ENCODE data around the gene NUP133.
"Not testable (repeated sequence)": the region's sequence is repeated elsewhere in the genome, so short reads cannot be mapped to it uniquely, and the experiment has no call there.

The NUP133 gene

GRCh38 chr1:229485318-229485717 lies 22.8 kb downstream of the NUP133 start:
- no peak overlapping the region for H3K4me3 Mint-ChIP-seq
- H3K27me3 Mint-ChIP-seq = no peaks in the 10 kb centered on the region
- no peaks in the 10 kb centered on the region for H3K9me3 Mint-ChIP-seq
- ATAC-seq (replicated peaks) (no peak), DNase-seq (no peak)
- peaks cover 0 to 4% of the 10 kb centered on the region in 2 donors for H3K4me1 Mint-ChIP-seq (ENCODE audit: low read depth in 2 of 2)
- H3K36me3 Mint-ChIP-seq (ENCODE audit: insufficient read depth) = peaks cover 93% of the 10 kb centered on the region
- H3K27ac Mint-ChIP-seq = peak overlapping the region in 1 of 2 donors; percentile 13

GRCh38 chr1:229482511-229482910 lies 25.6 kb downstream of the NUP133 start:
- ATAC-seq (replicated peaks) (no peak), DNase-seq (no peak)
- H3K4me1 Mint-ChIP-seq (ENCODE audit: low read depth in 2 of 2) = peaks cover 4 to 9% of the 10 kb centered on the region in 2 donors
- H3K36me3 Mint-ChIP-seq (ENCODE audit: insufficient read depth) = peaks cover 70% of the 10 kb centered on the region
- no peak overlapping the region for H3K27ac Mint-ChIP-seq
- H3K27me3 Mint-ChIP-seq = no peaks in the 10 kb centered on the region
- no peak overlapping the region for H3K4me3 Mint-ChIP-seq
- no peaks in the 10 kb centered on the region for H3K9me3 Mint-ChIP-seq

GRCh38 chr1:229480495-229480894 lies 27.6 kb downstream of the NUP133 start:
- peaks cover 4 to 9% of the 10 kb centered on the region in 2 donors for H3K4me1 Mint-ChIP-seq (ENCODE audit: low read depth in 2 of 2)

GRCh38 chr1:229479660-229480399 lies 28.3 kb downstream of the NUP133 start:
- ATAC-seq (replicated peaks) (peak; percentile 27), DNase-seq (no peak)
- Mint-ChIP-seq H3K36me3 (ENCODE audit: insufficient read depth) (peaks cover 72% of the 10 kb centered on the region), H3K27me3 (no peaks in the 10 kb centered on the region), H3K4me3 (no peak overlapping the region), H3K27ac (peak overlapping the region; percentile 10 to 24), H3K9me3 (no peaks in the 10 kb centered on the region), H3K4me1 (ENCODE audit: low read depth in 2 of 2) (peaks cover 4 to 9% of the 10 kb centered on the region in 2 donors)

More at GRCh38 chr1:229480495-229480894, 27.6 kb downstream of the NUP133 start:
- Mint-ChIP-seq H3K4me3 (no peak overlapping the region), H3K36me3 (ENCODE audit: insufficient read depth) (peaks cover 72% of the 10 kb centered on the region), H3K27me3 (no peaks in the 10 kb centered on the region), H3K27ac (peak overlapping the region; percentile 24 to 45), H3K9me3 (no peaks in the 10 kb centered on the region)
- DNase-seq (peak in 1 of 3 experiments; percentile 2), ATAC-seq (replicated peaks) (peak; percentile 49)

- ATAC-seq (replicated peaks) (no peak), DNase-seq (no peak)
- H3K4me3 Mint-ChIP-seq = no peak overlapping the region
- no peaks in the 10 kb centered on the region for H3K27me3 Mint-ChIP-seq
- peaks cover 73% of the 10 kb centered on the region for H3K36me3 Mint-ChIP-seq (ENCODE audit: insufficient read depth)
- no peaks in the 10 kb centered on the region for H3K9me3 Mint-ChIP-seq
- H3K4me1 Mint-ChIP-seq (ENCODE audit: low read depth in 2 of 2) = peaks cover 4 to 9% of the 10 kb centered on the region in 2 donors
- H3K27ac Mint-ChIP-seq = no peak overlapping the region
Measured at GRCh38 chr1:229478852-229479251, 29.3 kb downstream of the NUP133 start.

GRCh38 chr1:229475859-229476258 lies 32.3 kb downstream of the NUP133 start:
- ATAC-seq (replicated peaks); H3K4me3 Mint-ChIP-seq; H3K9me3 Mint-ChIP-seq; H3K4me1 Mint-ChIP-seq (ENCODE audit: low read depth in 2 of 2); H3K27me3 Mint-ChIP-seq; DNase-seq; H3K27ac Mint-ChIP-seq: not testable (repeated sequence)
- H3K36me3 Mint-ChIP-seq (ENCODE audit: insufficient read depth) = peaks cover 54% of the 10 kb centered on the region

GRCh38 chr1:229474509-229474908 lies 33.6 kb downstream of the NUP133 start:
- Mint-ChIP-seq H3K4me1 (ENCODE audit: low read depth in 2 of 2) (peaks cover 0 to 4% of the 10 kb centered on the region in 2 donors), H3K9me3 (no peaks in the 10 kb centered on the region), H3K4me3 (no peak overlapping the region), H3K27ac (no peak overlapping the region), H3K27me3 (no peaks in the 10 kb centered on the region), H3K36me3 (ENCODE audit: insufficient read depth) (peaks cover 60% of the 10 kb centered on the region)
- no peak for ATAC-seq (replicated peaks)
- DNase-seq = no peak

GRCh38 chr1:229471175-229471574 lies 37.0 kb downstream of the NUP133 start:
- H3K4me3 Mint-ChIP-seq = no peak overlapping the region

GRCh38 chr1:229470406-229471043 lies 37.6 kb downstream of the NUP133 start:
- Mint-ChIP-seq H3K4me3 (no peak overlapping the region), H3K4me1 (ENCODE audit: low read depth in 2 of 2) (peaks cover 0 to 8% of the 10 kb centered on the region in 2 donors), H3K27me3 (no peaks in the 10 kb centered on the region), H3K36me3 (ENCODE audit: insufficient read depth) (peaks cover 68% of the 10 kb centered on the region), H3K9me3 (no peaks in the 10 kb centered on the region), H3K27ac (peak overlapping the region in 1 of 2 donors; percentile 77)
- no peak for DNase-seq
- ATAC-seq (replicated peaks) = no peak

More at GRCh38 chr1:229471175-229471574, 37.0 kb downstream of the NUP133 start:
- DNase-seq (no peak), ATAC-seq (replicated peaks) (no peak)
- Mint-ChIP-seq H3K36me3 (ENCODE audit: insufficient read depth) (peaks cover 68% of the 10 kb centered on the region), H3K4me1 (ENCODE audit: low read depth in 2 of 2) (peaks cover 0 to 8% of the 10 kb centered on the region in 2 donors), H3K9me3 (no peaks in the 10 kb centered on the region), H3K27me3 (no peaks in the 10 kb centered on the region), H3K27ac (peak overlapping the region in 1 of 2 donors; percentile 46)

- Mint-ChIP-seq H3K4me1 (ENCODE audit: low read depth in 2 of 2) (peaks cover 0 to 8% of the 10 kb centered on the region in 2 donors), H3K27ac (no peak overlapping the region), H3K36me3 (ENCODE audit: insufficient read depth) (peaks cover 81% of the 10 kb centered on the region), H3K9me3 (no peaks in the 10 kb centered on the region), H3K27me3 (no peaks in the 10 kb centered on the region), H3K4me3 (no peak overlapping the region)
- ATAC-seq (replicated peaks) = no peak
- no peak for DNase-seq
Measured at GRCh38 chr1:229466887-229467286, 41.3 kb downstream of the NUP133 start.

GRCh38 chr1:229464672-229465071 lies 43.5 kb downstream of the NUP133 start:
- Mint-ChIP-seq H3K4me3 (no peak overlapping the region), H3K27ac (no peak overlapping the region), H3K4me1 (ENCODE audit: low read depth in 2 of 2) (peaks cover 0 to 8% of the 10 kb centered on the region in 2 donors), H3K27me3 (no peaks in the 10 kb centered on the region), H3K9me3 (no peaks in the 10 kb centered on the region), H3K36me3 (ENCODE audit: insufficient read depth) (peaks cover 89% of the 10 kb centered on the region)
- no peak for ATAC-seq (replicated peaks)
- no peak for DNase-seq

GRCh38 chr1:229461032-229461668 lies 47.0 kb downstream of the NUP133 start:
- Mint-ChIP-seq H3K9me3 (no peaks in the 10 kb centered on the region), H3K4me3 (no peak overlapping the region), H3K4me1 (ENCODE audit: low read depth in 2 of 2) (no peaks in the 10 kb centered on the region), H3K27me3 (no peaks in the 10 kb centered on the region), H3K36me3 (ENCODE audit: insufficient read depth) (peaks cover 90% of the 10 kb centered on the region), H3K27ac (no peak overlapping the region)
- DNase-seq = no peak
- no peak for ATAC-seq (replicated peaks)

GRCh38 chr1:229459815-229460214 lies 48.3 kb downstream of the NUP133 start:
- H3K4me3 Mint-ChIP-seq = no peak overlapping the region
- ATAC-seq (replicated peaks) = no peak
- no peaks in the 10 kb centered on the region for H3K27me3 Mint-ChIP-seq
- no peaks in the 10 kb centered on the region for H3K4me1 Mint-ChIP-seq (ENCODE audit: low read depth in 2 of 2)
- no peaks in the 10 kb centered on the region for H3K9me3 Mint-ChIP-seq
- no peak overlapping the region for H3K27ac Mint-ChIP-seq
- peaks cover 76% of the 10 kb centered on the region for H3K36me3 Mint-ChIP-seq (ENCODE audit: insufficient read depth)
- DNase-seq = no peak

Data from effector memory CD8-positive, alpha-beta T cell (primary cell).